Retinal pigment epithelial cell (primary cell): ENCODE measurements around the gene CIART.

Source experiments
- DNase-seq: peaks from one replicate; pipeline ENCODE4 v3.0.0-alpha.2; 2010; ENCODE audit warnings: low read depth
- H3K4me3 ChIP-seq: 2 replicates; pipeline ENCODE4 v1.5.1; 2011; ENCODE audit warnings: mild to moderate bottlenecking, low read length, control low read depth, moderate library complexity
- TF ChIP-seq, protein P1 (sequence below): conservative IDR thresholded peaks from 2 replicates; pipeline ENCODE4 v1.5.1; 2011; ENCODE audit warnings: low read depth, low read length, control low read depth, inconsistent platforms

CIART gene

DNA sequence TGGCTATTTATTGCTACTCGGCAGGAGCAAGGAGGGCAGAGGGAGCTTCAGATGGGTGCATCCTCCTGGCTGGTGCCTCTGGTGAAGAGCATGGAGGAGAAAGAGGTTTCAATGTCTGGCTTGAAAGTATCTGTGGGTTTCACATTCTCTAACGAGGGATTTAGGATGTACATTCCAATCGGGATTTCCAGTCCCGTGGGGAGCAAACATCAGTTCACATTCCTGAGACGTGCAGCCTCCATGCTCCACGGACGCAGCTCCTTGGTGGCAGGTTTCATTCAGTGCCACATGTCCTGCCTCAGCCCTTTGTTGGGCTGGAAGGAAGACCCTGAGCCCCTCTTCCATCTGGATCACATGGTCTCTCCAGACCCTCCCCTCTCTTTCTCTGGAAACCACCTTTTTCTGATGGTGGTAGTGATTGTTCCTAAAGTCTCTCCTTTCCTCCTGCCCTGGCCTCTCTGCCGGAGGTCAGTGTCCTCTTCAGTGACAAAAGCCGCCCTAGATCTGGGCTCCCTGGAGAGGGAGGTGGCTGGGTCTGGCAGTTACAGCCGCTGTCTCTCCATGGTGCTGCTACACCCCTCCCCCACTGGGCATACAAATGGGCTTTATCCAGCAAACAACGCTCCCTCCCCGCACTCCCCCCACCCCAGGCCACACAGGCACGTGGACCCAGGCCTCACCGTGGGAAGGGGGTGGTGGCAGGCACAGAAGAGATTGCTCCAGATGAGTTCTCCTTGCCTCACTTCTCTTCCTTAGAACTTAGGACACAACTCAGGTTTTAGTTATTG, 25.6 kb upstream of the CIART start:
- peak overlapping the region; percentile 54 for H3K4me3 ChIP-seq
- TF ChIP-seq, protein P1, sequence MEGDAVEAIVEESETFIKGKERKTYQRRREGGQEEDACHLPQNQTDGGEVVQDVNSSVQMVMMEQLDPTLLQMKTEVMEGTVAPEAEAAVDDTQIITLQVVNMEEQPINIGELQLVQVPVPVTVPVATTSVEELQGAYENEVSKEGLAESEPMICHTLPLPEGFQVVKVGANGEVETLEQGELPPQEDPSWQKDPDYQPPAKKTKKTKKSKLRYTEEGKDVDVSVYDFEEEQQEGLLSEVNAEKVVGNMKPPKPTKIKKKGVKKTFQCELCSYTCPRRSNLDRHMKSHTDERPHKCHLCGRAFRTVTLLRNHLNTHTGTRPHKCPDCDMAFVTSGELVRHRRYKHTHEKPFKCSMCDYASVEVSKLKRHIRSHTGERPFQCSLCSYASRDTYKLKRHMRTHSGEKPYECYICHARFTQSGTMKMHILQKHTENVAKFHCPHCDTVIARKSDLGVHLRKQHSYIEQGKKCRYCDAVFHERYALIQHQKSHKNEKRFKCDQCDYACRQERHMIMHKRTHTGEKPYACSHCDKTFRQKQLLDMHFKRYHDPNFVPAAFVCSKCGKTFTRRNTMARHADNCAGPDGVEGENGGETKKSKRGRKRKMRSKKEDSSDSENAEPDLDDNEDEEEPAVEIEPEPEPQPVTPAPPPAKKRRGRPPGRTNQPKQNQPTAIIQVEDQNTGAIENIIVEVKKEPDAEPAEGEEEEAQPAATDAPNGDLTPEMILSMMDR, result no peak
- peak; percentile 55 for DNase-seq

DNA sequence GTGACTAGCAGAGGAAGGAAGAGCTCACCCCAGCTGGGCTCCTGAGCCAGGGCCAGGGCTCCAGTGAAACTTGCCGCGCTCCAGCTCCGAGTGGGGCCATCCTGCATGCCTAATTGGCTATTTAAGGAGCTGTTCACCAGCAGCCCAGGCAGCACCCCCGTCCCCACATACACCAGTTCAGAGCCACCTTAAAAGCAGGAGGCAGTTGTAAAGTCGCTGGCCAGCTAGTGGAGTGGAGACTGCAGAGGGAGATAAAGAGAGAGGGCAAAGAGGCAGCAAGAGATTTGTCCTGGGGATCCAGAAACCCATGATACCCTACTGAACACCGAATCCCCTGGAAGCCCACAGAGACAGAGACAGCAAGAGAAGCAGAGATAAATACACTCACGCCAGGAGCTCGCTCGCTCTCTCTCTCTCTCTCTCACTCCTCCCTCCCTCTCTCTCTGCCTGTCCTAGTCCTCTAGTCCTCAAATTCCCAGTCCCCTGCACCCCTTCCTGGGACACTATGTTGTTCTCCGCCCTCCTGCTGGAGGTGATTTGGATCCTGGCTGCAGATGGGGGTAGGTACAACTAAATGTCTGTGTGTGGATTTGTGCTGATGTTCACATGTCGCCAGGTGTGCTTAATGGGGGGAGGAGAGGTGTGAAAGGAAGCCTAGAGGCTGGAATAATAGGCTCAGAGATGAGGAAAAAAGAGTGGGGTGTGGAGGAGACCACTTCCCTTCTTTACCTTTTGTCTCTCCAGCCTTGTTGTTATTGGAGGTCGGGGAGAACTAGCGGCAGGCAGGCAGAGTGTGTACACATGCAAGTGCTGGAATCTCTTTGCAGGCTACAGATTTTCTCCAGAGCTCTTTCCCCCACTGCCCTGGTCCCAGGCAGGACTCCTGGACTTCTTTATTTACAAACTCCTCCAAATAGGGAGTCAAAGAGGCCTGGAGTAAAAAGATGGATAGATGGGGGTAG, 24.4 kb upstream of the CIART start, which contains the start of gene CA14:
TSS of gene CA14 (plus strand) at position 151 of the 962 bp plus-strand sequence. CDS start at position 506, 355 bp downstream.
- peak within 1 kb of the TSS; percentile 54 for H3K4me3 ChIP-seq
- TF ChIP-seq, protein P1, result no peak
- DNase-seq, result no peak

DNA sequence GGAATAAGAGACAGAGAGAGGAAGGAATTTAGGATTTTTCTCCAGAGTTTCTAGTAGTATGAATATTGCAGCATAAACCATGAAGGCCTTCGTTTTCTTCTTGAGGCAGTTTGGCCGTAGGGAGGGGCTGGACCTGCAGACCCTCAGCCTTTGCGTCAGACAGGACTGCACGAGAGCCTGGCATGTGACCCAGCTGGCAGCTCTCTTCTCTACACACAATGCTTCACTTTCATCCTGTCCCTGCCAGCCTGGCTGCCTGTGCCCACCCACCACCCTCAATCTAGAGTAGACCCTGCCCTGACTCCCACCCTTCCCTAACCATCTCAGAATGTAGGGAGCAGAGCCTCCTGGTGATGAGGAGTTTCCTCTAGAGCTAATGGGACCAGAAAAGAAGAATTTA, 23.1 kb upstream of the CIART start:
- no peak for DNase-seq
- H3K4me3 ChIP-seq, result peak overlapping the region; percentile 33
- TF ChIP-seq, protein P1, result no peak

DNA sequence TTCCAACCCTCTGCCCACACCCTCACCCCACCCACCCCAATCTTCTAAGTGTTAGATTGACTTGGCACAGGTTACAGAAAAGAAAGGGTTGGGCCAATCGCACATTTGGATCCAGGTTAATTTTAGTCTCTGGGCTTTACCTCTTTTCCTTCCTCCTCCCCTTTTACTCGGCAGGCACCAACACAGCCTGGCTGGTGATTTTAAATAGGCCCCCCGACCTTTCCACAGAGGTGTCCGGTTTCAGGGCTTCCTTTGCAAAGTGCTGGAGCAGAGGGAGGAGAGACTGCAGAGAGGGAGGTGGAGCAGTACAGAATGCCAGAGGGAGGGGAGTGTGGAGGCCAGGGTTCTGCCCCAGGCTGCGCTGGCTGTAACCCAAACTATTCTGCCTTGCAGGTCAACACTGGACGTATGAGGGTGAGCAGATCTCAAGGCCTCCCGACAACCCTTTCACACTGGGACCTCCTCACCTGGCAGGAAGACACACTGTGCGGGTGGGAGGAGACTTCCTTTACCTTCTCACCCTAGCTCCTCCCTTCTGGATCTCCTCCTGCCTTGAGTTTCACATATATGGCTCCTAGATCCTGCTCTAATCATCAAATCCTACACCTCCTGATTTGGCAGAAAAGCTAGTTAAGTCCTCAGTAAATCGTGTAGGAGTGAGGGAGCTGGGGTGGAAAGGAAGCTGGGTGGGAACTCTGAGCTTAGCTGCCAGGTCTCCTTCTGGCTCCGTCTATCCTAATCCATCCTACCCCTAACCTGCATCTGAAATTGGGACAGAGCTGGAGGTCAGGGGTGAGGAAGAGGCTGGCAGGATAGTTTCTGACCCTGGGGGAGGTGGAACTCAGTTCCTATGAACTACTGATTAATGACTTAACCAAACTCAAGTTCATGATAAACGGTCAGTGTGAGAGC, 22.3 kb upstream of the CIART start:
- peak overlapping the region; percentile 33 for H3K4me3 ChIP-seq
- TF ChIP-seq, protein P1, result no peak
- DNase-seq, result no peak

DNA sequence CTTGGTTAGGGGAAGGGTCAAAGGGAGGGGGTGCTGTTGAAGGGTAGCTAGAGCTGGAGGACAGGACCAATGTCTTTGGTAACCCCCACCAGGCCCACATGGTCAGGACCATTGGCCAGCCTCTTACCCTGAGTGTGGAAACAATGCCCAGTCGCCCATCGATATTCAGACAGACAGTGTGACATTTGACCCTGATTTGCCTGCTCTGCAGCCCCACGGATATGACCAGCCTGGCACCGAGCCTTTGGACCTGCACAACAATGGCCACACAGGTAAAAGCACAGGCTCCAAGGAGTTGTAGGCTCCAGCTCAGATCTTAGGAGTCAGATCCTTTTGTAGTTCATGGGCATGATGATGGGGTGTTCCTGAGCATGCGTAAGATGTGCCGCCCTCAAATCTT, 21.0 kb upstream of the CIART start:
- TF ChIP-seq, protein P1, result no peak

More for the DNA sequence above, 21.0 kb upstream of the CIART start:
- no peak overlapping the region for H3K4me3 ChIP-seq
- no peak for DNase-seq
